NCI-H2107 treated with DMSO at 0.1 percent for 48 hours (cell line): Measurements from ENCODE around the gene BIK.

Experiments used
- DNase-seq: peaks from one replicate; lab custom pipeline; 2025; ENCODE audit not compliant: unreplicated experiment; lab: John Stamatoyannopoulos, UW

Gene BIK

GRCh38 chr22:43159484-43160178 lies 49.1 kb downstream of the BIK start:
- no peak for DNase-seq

DNA sequence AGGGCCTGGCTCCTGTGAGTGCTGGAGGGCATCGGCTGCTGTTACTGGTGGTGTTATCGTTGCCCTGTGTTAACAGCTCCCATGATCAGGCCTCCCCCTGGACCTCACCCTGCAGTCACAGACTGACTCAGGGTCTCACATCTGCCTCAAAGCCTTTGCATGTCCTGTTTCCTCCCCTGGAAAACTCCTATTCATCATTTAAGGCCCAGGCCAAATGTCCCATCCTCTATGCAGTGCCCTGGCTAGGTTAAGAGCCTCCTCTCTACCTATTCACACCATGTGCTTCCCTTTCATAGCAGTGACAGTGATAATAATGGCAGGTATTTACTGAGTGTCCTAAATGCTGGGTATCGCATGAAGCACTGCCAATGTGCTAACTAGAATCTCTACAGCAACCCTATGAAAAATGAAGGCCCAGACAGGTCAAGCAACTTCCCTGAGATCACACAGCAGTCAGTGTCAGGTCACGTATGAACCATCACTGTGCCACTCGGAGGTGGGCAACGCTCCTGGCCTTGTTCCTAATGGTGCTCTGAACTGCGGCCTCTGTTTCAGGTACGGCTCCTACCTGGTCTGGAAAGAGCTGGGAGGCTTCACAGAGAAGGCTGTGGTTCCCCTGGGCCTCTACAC lies 50.1 kb downstream of the BIK start:
- DNase-seq, result no peak

DNA sequence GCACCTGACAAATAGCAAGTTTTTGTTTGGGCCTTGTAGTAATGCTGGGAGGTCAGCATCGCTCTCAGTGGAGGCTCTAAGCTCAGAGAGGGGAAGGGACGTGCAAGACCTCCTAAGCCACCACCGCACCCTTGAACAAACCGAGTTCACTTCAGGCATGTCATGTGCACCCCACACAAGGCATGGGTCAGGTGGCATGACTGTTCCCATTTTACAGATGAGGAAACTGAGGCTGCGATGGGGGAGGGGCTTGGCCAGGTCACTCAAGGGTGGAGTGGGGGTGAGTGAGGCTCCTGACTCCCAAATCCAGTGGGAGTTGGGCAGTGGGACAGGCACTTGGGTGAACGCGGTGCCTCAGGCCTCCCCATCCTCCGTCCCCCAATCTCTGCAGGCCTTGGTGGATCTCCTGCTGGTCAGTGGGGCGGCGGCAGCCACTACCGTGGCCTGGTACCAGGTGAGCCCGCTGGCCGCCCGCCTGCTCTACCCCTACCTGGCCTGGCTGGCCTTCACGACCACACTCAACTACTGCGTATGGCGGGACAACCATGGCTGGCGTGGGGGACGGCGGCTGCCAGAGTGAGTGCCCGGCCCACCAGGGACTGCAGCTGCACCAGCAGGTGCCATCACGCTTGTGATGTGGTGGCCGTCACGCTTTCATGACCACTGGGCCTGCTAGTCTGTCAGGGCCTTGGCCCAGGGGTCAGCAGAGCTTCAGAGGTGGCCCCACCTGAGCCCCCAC lies 52.0 kb downstream of the BIK start:
- no peak for DNase-seq

GRCh38 chr22:43163241-43163795 lies 52.8 kb downstream of the BIK start:
- DNase-seq, result no peak

- no peak for DNase-seq
These were observed 54.1 kb downstream of the BIK start for GRCh38 chr22:43164636-43165035.

- no peak for DNase-seq
These were observed 55.8 kb downstream of the BIK start for GRCh38 chr22:43166132-43166930.

- no peak for DNase-seq
These were observed 56.5 kb downstream of the BIK start for GRCh38 chr22:43167001-43167589.

GRCh38 chr22:43168471-43169309 lies 58.1 kb downstream of the BIK start:
- no peak for DNase-seq

DNA sequence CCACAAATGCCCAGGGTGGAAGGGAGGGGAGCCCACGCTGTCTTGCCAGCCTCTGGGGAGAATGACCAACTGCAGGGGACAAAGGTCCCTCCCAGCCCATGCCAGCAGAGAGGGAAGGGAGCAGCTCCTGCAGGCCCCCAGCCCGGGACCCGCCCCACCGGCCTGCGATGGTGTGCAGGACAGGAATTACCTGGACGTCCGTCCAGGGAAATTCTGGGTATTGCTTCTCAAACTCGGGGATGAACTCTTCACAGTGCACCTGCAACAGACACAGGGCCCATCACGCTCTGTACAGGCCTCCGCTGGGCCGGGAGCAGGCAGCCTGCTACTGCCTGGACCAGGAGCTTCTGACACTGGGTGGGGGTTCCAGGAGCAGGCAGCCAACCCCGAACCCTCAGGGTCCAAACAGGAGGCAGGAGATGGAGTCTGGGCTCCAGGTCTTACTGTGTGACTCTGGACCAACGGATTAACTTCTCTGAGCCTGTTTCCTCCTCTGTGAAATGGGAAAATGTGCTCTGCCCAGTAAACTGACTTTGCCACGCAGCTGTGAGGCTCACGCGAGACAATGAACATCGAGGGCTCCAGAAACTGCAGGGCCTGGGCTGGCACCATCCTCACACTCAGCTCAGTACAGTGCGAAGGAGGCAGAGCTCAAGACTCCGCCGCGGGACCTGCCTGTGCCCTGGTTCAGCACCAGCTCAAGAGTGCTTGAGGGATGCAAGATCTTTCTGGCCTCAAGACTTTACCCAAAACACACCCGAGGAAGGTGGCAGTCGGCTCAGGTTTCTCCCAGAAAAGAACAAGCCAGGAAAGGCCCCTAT lies 59.0 kb downstream of the BIK start:
- DNase-seq, result no peak

- DNase-seq, result no peak
These were observed 59.6 kb downstream of the BIK start for GRCh38 chr22:43170131-43170480.

GRCh38 chr22:43171019-43171491 lies 60.5 kb downstream of the BIK start:
- no peak for DNase-seq

GRCh38 chr22:43171607-43172006 lies 61.1 kb downstream of the BIK start:
- DNase-seq, result no peak

DNA sequence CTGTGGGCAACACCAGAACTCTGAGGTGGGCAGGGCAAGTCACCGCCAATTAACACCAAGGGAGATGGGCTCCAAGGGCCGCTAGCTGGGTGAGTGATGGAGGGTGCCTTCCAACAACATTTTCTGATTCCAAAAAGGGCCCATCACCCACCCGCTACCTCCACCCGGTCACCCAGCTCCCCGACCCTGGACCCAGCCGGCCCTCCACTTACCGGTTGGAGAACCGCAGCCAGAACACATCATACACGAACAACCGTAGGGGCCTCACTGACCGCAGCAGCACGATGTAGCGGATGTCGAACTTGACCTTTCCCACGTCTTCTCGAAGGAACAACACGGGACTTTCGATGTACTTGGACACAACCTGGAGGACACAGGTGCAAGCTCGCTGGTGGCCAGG lies 61.6 kb downstream of the BIK start:
- no peak for DNase-seq

DNA sequence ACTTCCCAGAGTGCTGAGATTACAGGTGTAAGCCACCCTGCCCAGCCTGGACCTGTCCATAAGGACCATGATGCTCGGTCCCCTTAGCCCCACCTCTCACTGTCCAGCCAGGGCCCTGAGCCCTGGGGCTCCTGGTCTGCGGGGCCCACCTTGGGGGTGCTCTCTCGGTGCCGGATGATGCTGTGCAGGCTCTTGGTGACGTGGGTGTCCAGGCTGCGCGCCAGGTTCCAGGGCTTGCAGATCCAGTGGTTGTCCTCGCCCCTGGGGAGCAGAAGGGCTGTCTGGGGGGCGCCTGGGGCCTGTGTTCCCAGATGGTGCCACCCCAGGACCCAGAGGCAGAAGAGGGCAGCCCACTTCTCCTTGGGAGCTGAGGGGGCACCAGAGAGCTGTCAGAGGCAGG lies 63.0 kb downstream of the BIK start:
- no peak for DNase-seq

DNA sequence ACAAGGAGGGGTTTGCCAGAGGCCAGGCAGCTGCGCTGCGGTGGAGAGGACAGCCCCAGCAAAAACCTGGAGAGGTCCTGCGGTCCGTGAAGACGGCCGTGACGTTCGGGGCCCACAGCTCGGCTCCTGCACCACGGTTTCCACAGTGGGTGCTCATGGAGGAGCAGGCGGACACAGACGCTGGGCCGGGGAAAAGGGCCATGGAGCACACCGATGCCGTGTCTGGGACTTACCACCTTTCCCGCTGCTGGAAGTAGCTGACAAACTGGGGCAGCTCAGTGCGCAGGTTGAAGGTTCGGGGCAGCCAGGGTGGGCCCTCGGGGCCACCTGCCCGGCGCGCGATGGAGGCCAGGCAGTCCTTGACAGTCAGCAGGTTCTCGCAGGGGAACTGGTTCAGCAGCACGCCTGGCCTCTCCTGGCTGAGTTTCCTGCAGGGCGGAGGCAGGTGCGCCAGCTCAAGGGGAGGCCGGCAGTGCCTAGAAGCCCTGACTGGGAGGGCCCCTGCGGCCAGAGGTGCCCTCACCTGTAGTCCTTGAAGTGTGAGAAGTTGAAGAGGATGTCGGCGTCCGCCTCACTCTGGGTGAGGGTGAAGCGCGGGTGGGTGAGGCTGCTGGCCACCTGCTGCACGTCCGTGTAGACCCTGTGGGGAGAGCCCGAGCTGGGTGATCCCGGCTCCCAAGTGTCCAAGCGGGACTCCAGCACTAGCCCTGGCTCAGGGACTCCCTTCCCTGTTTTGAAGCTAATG lies 63.6 kb downstream of the BIK start:
- no peak for DNase-seq

DNA sequence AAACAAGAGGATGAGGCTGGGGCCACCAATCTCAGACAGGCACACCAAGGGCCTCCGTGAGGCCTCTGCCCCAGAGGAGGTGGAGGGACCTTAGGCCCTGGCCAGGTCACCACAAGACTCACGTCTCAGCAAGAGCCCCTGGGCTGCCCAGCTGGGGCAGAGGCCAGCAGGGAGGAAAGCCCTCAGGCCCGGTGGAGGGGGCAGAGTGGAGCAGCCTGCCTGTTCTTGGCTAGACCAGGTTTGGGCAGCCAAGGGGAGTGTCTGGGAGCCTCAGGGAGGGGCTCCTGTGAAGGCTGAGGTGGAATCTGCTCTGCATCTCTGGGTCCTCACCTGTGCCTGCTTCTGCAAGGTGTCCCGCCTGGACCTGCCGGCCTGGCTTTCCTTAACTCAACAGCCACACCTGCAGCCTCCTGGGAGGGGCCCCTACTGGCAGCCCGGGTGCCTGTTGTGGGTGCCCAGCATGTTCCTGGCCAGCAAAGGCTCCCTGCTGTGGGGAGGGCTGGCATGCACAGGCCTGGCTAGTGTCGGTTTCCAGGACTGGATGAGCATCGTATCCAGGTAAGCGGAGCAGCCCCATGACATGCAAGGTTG lies 64.5 kb downstream of the BIK start:
- no peak for DNase-seq

- DNase-seq, result no peak
These were observed 65.5 kb downstream of the BIK start for GRCh38 chr22:43176090-43176489.

DNA sequence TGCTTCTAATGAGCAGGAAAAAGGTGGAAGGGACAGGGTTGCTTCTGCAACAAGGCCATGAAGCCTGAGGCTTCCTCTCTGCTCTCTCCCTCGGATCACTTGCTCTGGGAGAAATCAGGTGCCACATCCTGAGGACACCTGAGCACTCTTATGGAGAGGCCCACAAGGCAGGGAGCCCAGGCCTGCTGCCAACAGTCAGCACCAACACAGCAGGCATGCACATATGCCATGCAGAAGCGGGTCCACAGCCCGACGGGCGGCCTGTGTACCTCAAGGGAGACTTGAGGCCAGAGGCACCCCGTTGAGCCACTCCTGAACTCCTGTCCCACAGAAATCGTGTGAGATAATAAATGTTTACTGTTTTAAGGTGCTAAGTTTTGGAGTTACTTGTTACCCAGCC lies 66.9 kb downstream of the BIK start:
- DNase-seq, result no peak
